Fibroblast of the conjunctiva (primary cell): ENCODE measurements around the gene CPE.

ENCODE experiments used
- DNase-seq: peaks from one replicate; pipeline ENCODE4 v3.0.0-alpha.2; 2010; ENCODE audit warnings: low read depth

CPE gene

DNA sequence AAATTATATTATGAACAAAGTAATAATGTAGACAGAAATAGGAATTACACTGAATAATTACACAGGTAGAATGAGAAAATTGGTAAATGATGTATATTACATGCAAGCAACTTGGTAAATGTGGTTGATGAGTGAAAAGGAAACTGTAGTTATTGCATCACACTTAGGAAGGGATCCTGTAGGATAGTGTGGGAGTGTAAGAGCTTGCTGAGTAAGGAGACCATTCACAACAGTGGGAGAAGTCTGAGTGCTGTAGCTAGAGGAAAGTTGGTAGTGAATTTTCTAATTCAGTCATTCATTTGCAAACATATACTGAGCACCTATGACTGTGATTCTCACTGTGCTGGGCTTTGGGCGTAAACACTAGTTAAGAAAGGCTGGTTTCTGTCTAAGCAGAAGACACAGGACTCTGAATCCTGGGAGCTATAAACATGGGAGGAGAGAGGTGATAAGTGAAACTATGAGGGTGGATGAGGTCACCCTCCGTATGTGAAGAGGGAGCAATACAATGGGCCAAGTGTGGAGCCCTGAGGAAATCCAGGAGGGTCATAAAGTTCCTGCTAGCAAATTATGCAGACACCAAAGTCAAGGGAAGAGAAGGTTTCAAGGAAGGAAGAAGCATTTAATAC is 14.2 kb upstream of the CPE start:
- no peak for DNase-seq

DNA sequence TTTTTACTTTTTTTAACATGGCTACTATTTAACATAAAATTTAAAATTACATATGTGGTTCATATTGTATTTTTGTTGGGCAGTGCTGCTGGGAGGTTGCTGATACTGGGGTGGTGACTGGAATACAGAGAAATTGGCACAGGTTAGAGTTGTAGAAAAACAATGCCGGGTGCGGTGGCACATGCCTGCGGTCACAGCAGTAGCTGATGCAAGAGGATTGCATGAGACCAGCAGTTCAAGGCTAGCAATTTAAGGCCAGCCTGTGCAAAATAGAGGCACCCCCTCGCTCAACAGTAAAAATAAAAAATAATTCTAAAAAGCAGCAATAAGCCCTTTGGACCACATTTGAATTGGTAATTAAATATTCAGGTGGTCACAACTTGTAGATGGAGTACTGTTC is 11.8 kb upstream of the CPE start:
- DNase-seq = no peak

DNA sequence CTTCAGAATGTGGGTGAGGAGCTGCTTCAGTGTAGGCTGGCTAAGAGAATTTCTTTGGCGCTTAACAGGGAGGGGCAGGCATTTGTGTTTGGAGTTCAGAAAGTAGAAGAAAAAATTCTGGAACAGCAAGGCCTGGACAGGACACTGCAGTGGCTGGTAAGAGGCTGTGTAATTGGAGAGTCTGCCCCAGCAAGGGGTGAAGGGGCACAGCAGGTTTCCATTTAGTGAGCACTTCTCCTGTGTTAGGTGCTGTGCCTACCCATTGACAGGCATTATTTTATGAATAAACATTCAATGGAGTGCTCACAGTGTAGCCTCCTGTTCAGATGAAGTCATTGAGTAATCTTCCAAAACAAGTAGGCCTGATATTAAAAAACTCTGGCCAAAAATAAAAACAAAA is 10.7 kb upstream of the CPE start:
- no peak for DNase-seq

DNA sequence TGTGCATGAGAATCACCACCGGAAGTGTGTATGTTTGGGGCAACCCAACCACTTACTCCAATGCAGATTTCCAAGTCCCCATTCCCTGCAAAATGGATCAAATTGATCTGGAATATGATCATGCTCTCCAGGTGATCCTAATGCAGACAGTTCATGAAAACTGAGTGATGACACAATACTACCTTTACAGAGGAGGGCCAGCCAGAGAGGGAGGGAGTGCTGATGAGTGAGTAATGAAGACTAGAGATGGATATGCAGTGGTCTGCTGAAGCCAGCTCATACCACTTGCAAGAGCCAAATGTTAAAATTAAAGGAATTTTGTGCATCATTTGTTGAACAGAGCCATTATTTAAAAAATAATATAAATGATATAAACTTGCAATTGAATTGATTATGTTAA is 10.2 kb upstream of the CPE start:
- DNase-seq = no peak

DNA sequence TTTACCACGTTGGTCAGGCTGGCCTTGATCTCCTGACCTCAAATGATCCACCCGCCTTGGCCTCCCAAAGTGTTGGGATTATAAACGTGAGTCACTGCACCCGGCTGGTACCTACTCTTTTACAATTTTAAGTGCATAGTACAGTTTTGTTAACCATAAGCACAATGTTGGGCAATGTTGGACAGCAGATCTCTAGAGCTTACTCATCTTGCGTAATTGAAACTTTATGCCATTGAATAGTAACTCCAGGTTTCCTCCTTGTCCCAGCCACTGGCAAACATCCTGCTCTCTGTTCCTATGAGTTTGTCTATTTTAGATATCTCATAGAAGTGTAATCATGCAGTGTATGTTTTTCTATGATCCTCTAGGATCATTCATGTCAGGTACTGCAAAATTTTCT is 9.3 kb upstream of the CPE start:
- DNase-seq = peak; percentile 30

DNA sequence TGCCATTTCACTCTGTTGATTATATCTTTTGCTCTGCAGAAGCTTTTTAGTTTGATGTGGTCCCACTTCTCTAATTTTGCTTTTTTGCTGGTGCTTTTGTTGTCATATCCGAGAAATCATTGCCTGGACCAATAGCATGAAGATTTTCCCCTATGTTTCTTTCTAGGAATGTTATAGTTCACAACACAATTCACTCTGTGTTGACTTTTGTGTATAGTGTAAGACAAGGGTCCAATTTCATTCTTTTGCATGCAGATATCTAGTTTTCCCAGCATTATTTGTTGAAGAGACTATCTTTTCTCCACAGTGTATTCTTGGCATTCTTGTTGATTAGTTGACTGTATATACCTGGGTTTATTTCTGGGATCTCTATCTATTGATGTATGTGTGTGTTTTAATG is 8.3 kb upstream of the CPE start:
- DNase-seq = no peak

DNA sequence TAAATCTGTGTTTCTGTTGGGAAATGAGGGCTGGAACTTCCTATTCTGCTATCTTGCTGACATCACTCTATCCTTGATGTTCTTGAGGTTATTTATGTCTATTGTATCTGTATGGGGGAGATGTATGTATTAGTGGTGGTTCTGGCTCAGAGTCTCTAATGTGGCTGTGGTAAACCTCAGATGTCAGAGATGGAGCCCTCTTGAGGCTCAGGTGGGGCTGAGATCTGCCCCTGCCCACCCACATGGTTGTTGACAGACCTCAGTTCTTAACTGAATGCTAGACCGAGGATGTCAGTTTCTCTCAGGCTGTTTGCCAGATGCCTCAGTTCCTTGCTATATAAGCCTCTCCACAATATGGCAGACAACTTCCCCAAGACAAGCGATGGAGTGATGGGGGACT is 3.3 kb upstream of the CPE start:
- no peak for DNase-seq

DNA sequence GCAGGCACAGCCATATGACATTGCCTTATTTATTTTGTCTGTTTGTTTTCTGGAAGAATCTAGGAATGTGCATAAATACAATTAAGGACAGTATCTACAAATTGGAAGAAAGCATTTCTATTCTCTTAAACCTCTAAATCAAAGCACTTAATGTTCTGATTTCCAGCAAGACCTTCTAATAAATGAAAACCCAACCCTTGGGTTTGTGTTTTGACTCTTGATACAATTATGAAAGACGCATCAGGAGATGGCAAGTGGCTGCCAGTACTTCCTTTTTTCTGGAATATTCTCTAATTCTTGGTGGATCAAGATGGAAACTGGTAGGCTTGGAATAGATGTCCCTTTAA is 437 bp upstream of the CPE start:
- DNase-seq = no peak

DNA sequence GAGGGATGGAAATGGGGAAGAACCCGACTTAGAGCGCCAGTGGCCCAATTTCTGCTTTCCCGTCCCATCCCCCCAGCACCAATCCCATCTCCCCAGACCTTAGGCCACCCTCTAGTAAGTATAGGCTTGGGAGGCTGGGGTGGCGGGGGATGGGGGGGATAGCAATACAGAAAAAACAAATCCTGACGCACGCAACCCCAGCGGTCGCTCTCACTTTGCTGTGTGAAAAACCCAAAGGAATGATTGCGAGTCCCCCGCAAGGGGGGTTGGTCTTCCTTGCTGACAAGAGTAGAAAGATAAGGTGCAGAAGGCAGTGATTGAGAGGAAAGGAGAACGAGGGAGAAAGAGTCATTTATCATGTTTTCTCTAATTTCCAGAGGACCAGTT is 863 bp downstream of the CPE start:
- no peak for DNase-seq

DNA sequence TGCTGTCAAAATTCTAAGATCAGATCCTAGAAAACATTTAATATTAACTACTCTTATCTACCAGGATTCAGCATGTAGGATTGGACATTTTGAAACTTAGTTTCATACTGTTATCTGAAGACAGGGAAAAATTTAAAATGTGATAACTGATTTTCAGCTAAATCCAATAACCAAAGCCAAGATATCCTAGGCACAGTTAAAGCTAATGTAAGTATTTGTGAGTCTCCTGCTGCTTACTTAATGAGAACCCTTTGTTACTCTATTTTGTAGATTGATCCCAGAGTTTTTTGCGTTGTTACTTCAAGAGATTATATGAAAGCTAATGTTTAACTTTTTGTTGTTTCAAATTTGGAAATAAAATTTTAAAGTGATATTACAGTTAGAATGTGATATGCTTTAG is 2.0 kb downstream of the CPE start:
- no peak for DNase-seq

DNA sequence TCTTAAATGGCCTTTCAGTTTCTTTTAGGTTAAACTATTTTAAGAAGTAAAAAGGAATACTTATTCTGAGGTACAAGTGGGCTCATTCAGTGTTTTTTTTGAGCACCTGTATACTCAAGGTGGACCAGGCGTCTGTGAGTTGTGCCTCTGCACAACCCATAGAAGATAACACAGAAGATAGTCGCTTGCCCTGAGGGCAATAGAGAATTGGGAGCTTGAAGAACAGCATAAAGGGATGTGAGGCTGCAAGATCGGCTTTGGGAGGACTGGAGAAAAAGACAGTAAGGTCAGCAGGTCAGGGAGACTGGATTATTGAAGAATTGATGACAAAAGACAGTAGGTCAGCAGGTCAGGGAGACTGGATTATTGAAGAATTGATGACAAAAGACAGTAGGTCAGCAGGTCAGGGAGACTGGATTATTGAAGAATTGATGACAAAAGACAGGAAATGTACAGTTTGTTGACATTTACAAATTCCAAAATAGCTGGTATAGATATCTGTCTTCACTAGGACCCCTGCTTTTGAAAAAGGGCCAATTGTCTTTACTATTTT is 3.1 kb downstream of the CPE start:
- no peak for DNase-seq

DNA sequence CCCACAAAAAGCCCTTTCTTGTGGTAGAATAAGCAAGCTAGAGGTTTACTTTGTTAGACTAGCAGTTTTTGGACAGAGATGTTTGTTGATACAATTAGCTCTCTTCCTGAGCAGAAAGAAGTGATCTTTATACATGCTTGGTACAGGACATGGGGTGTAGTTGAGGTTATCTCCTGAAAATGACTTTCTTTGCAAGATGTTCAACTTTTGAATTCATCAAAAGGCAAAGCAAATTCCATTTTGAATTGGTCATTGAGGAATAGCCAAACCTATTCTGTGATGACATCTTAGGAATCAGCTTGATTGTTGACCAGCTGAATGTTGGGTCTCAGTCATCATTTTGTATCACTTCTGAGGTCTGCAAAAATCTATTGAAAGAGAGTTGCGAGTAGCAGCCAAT is 3.8 kb downstream of the CPE start:
- no peak for DNase-seq

DNA sequence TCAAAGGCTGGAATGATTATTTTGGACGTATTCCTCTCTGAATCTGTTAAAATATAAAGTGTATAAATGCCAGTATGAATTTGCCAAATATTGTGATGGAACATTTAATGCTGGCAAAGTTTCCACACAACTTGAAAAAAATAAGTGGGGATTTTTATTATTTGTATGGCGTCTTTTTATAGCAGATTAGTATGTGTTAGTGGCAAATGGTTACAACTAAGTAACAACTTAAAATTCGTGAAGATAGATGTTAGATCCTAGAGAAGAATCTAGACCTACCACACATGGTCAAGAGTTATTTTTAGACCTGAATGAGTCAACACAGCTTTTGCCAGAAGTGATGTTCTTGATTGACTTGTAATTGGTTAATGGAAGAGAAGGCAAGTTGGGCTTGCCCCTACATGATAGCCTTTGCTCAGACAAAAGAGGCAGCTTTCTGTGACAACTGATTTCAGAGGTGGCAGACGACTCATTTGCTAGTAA is 4.8 kb downstream of the CPE start:
- no peak for DNase-seq

DNA sequence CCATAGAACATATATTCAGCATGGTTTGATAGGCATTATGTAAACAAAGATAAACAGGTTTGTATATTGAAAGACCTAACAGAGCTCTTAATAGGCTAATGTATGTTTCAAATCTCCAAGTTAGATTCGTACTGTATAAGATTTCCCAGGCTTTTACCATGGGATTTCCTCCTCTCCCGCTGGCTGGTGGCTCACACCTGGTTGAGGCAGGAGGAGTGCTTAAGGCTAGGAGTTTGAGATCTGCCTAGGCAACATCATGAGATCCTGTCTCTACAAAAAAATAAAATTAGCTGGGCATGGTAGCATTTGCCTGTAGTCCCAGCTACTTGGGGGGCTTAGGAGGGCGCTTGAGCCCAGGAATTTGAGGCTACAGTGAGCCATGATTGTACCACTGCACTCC is 5.4 kb downstream of the CPE start:
- no peak for DNase-seq

DNA sequence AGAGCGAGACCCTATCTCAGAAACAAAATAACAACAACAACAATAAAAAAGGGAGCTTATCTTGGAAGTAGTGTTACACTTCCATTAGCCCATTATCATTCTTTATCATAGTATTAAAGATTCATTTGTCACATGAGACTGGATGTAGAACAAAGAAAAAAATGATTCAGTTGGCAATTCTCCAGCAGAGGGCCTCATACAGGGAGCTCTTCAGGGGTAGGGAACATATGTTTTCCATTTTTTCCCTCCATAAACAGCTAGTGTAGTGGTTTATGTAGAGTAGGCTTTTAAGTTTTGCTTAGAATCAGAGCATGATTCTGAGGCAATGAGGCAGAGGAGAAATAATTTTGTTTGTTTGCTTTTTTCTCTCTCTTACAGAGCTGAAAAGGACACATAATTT is 5.8 kb downstream of the CPE start:
- peak; percentile 63 for DNase-seq

DNA sequence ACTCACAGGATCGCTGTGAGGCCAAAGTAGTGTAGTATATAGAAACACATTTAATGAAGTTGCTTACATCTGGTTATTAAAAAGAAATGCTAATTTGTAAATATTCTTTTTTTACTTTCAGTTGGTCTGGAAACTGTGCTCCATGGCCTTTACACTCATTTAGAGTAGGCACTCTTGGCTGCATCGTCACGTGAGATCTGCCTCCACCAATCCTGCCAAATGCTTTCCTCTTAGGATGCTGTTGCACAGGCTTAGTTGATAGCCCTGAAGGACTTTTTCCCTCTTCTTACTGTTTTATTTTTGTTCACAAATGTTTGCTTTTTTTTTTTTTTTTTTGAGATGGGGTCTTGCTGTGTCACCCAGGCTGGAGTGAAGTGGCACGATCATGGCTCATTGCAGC is 6.3 kb downstream of the CPE start:
- DNase-seq = no peak

DNA sequence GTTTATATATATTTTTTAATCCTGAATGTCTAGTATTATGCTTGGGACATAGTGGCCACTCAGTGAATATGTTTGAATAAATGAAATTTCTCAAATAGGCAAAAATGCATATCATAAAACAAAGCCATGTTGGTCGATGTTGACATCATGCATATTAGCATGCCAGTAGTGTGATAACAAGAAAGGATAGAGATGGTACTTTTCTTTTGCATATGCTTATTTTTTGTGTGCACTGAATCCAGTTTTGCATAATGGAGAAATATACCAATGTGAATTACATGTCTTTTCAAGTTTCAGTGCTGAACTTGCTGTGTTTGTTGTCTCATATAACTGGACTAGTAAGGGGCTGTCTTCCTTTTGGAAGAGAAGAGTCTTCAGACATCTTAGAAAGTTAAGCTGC is 7.5 kb downstream of the CPE start:
- DNase-seq = no peak

DNA sequence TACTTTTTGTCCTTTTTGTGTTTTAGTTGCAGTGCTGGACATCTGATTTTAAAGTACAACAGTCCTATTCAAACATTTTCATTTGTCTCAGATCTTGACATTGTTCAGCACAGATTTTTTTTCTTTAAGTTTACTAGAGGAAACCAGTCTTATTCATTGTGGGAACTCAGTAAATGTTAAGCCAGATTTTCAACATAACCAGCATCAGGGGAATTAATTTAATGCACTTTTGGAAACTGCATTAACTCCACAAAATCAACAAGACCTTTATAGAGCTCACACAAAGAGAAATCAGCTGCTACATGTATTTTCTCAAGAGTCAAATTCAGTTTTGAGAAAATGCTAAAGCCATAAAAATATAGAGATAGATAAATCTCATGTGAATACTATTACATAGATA is 9.9 kb downstream of the CPE start:
- DNase-seq = no peak

DNA sequence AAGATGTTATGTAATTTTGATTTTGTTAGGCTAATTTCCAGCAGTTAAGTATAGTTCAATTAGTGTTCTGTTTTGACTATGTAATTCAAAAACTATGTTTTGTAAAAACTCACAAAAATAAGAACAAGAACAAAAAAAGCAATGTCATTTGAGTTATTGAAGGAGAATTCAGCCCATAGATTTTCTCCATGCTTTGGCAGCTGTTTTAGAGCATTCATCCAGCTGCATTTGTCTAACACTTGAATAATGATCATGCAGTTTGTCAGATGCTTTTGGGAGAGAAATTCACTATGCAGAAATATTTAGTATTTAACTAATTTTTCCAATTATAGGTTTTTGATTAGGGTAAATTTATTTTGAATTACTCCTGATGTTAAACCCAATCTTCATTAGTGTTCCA is 14.2 kb downstream of the CPE start:
- DNase-seq = no peak

DNA sequence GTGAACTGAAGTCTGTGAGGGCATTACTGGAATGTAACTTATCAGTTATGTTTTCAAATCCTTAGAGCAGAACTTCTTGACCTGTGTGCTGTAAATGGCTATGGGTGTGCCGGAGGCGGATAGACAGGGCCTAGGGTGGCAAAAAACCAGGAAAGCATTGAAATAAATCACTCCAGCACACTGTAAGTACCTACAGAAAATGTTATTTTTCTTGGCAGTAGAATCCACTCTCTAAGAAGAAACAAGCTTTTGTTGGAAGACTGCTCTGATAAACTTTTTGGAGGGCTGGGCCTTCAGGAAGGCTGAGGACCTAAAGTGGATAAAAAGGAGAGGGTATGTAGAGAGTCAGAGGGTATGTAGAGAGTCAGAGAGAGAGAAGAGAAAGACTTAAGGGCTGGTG is 14.9 kb downstream of the CPE start:
- DNase-seq = no peak

DNA sequence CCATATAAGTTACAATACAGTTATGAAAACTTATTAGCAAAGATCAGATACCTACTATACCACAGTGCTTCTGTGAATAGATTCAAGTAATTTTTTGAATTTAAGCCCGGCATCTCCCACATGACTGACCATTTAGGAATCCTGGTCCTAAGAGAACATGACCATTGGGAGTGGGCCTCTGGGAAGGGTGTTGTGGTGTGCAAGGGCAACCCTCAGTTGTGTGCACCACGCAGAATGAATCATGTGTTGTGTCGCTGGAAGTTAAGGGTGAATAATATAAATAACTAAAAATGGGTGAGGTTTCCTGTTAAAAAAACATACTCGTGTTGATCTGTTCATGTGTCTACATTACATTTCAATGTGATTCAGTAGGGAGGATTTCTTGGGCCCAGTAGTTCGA is 15.5 kb downstream of the CPE start:
- DNase-seq = peak; percentile 14

DNA sequence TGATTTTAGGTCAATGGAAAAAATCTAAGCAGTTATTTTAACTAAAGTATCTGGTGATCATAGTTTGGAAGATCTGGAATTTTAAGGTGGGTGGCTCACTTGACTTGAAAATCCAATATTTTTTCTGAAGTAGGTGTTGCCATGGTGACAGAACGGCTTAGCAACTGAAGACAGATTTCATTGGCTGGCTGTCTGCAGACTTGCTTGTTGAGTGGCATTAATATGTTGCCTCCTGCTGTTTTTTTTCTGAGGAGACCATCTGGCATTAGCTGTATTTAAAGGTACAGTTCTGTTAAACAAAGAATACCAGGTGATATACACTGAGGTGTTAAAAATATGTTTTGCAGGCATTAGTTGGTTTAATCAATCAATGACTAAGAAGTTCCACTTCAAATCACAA is 19.8 kb downstream of the CPE start:
- DNase-seq = peak; percentile 14

DNA sequence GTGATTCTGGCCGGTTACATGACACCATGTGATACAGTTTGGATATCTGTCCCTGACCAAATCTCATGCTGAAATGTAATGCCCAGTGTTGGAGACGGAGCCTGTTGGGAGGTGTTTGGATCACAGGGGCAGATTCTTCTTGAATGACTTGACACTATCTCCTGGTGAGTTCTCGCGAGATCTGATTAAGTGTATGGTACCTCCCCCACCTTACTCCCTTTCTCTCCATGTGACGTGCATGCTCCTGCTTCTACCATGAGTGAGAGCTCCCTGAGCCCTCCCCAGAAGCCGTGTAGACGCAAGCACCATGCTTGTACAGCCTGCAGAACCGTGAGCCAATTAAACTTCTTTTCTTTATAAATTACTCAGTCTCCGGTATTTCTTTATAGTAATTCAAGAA is 23.6 kb downstream of the CPE start:
- DNase-seq = no peak

DNA sequence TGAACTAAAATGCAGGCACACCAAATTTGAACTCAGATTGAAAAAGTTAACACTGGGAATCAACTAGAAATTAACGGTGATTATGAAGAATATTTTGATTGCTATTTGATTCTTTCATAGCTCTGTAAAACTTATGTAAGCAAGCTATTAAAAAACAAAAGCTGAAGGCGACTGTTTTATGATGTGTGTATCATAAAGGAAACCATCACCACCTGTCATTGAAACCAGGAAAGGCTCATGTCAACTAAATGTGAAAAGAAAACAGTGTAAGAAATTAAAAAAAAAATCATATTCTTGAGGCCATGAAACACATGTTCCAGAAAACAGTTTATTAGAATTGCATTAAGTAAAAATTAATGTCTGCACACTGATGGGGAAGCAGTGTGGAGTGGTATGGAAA is 24.2 kb downstream of the CPE start:
- no peak for DNase-seq

DNA sequence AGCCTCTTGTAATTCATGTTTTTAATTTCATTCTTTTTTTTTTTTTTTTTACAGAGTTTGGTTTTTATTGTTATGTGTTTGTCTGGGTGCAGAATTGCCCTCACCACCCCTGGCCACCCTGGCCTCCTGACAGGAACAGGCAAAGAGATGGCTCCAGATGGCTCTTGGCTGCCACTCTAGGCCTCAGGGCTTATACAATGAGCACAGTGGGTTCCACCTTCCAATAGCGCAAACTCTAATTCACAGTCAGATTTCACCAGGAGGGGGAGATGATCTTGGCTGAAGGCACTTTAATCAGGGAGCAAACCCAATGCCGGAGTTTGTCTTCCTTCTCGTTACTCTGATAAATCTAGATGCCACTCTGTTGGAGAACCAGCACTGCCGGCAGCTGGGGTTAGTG is 24.8 kb downstream of the CPE start:
- no peak for DNase-seq
